HCT116 (cell line): ENCODE results near the gene BBX.

Experiments
- CEBPB ChIP-seq: IDR thresholded peaks from 2 replicates; pipeline ENCODE4 v1.6.1; 2012; ENCODE audit warnings: low read depth
- EGR1 ChIP-seq: IDR thresholded peaks from 2 replicates; pipeline ENCODE4 v1.6.1; 2012; ENCODE audit warnings: low read depth
- EZH2 ChIP-seq: fragments of 200-600 bp; sonication (generic); IDR thresholded peaks from 2 replicates; pipeline ENCODE4 v1.6.1; 2017; ENCODE audit warnings: antibody characterized with exemption, mixed run types
- EZH2phosphoT487 ChIP-seq: fragments of 200-600 bp; IDR thresholded peaks from 2 replicates; pipeline ENCODE4 v1.6.1; 2018; ENCODE audit warnings: antibody characterized with exemption, borderline replicate concordance
- JUND ChIP-seq: IDR thresholded peaks from 2 replicates; pipeline ENCODE4 v1.6.1; 2012
- MAX ChIP-seq: IDR thresholded peaks from 2 replicates; pipeline ENCODE4 v1.6.1; 2012
- POLR2A ChIP-seq: IDR thresholded peaks from 2 replicates; pipeline ENCODE4 v1.7.0; 2011; ENCODE audit warnings: borderline replicate concordance; ENCODE audit not compliant: insufficient read depth, insufficient read length; ENCODE audit errors: extremely low read depth
- POLR2AphosphoS5 ChIP-seq: IDR thresholded peaks from 2 replicates; pipeline ENCODE4 v1.6.1; 2011; ENCODE audit warnings: mild to moderate bottlenecking, low read depth, low read length, moderate library complexity
- SIN3A ChIP-seq: IDR thresholded peaks from 2 replicates; pipeline ENCODE4 v1.6.1; 2012; ENCODE audit warnings: low read depth
- SRF ChIP-seq: IDR thresholded peaks from 2 replicates; pipeline ENCODE4 v1.6.1; 2012; ENCODE audit warnings: low read depth
- TF ChIP-seq, protein P1 (sequence below), 3 experiments: fragments of 200-600 bp in 1 of 3; sonication (generic) in 1 of 3; IDR thresholded peaks in 2 of 3; conservative IDR thresholded peaks in 1 of 3; 2 replicates each; pipeline ENCODE4 v1.5.1; 2012 to 2017; ENCODE audit warnings: low read depth in 2 of 3, low read length in 2 of 3, antibody characterized with exemption in 1 of 3, borderline replicate concordance in 1 of 3, control low read depth in 1 of 3, mild to moderate bottlenecking in 1 of 3, mixed read lengths in 1 of 3, mixed run types in 1 of 3, moderate library complexity in 1 of 3; ENCODE audit not compliant: insufficient read depth in 1 of 3
- TF ChIP-seq, protein P2 (sequence below): IDR thresholded peaks from 2 replicates; pipeline ENCODE4 v1.6.1; 2012; ENCODE audit warnings: low read depth
- TF ChIP-seq, protein P3 (sequence below): IDR thresholded peaks from 2 replicates; pipeline ENCODE4 v1.6.1; 2012

GRCh38 chr3:107634099-107634489 is 111.3 kb downstream of the BBX start:
- TF ChIP-seq SRF = no peak
- TF ChIP-seq, protein P1, sequence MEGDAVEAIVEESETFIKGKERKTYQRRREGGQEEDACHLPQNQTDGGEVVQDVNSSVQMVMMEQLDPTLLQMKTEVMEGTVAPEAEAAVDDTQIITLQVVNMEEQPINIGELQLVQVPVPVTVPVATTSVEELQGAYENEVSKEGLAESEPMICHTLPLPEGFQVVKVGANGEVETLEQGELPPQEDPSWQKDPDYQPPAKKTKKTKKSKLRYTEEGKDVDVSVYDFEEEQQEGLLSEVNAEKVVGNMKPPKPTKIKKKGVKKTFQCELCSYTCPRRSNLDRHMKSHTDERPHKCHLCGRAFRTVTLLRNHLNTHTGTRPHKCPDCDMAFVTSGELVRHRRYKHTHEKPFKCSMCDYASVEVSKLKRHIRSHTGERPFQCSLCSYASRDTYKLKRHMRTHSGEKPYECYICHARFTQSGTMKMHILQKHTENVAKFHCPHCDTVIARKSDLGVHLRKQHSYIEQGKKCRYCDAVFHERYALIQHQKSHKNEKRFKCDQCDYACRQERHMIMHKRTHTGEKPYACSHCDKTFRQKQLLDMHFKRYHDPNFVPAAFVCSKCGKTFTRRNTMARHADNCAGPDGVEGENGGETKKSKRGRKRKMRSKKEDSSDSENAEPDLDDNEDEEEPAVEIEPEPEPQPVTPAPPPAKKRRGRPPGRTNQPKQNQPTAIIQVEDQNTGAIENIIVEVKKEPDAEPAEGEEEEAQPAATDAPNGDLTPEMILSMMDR (IDR thresholded peaks at IDR 0.05 in 2 of 3, conservative IDR thresholded peaks at IDR 0.05 in 1 of 3; ENCODE audit: borderline replicate concordance in 1 of 3, insufficient read depth in 1 of 3, low read depth in 2 of 3, low read length in 2 of 3) = no peak
- TF ChIP-seq EZH2phosphoT487 = no peak
- TF ChIP-seq CEBPB = no peak
- no peak for TF ChIP-seq POLR2AphosphoS5
- no peak for TF ChIP-seq POLR2A
- TF ChIP-seq SIN3A = no peak
- TF ChIP-seq JUND = no peak
- TF ChIP-seq, protein P2, sequence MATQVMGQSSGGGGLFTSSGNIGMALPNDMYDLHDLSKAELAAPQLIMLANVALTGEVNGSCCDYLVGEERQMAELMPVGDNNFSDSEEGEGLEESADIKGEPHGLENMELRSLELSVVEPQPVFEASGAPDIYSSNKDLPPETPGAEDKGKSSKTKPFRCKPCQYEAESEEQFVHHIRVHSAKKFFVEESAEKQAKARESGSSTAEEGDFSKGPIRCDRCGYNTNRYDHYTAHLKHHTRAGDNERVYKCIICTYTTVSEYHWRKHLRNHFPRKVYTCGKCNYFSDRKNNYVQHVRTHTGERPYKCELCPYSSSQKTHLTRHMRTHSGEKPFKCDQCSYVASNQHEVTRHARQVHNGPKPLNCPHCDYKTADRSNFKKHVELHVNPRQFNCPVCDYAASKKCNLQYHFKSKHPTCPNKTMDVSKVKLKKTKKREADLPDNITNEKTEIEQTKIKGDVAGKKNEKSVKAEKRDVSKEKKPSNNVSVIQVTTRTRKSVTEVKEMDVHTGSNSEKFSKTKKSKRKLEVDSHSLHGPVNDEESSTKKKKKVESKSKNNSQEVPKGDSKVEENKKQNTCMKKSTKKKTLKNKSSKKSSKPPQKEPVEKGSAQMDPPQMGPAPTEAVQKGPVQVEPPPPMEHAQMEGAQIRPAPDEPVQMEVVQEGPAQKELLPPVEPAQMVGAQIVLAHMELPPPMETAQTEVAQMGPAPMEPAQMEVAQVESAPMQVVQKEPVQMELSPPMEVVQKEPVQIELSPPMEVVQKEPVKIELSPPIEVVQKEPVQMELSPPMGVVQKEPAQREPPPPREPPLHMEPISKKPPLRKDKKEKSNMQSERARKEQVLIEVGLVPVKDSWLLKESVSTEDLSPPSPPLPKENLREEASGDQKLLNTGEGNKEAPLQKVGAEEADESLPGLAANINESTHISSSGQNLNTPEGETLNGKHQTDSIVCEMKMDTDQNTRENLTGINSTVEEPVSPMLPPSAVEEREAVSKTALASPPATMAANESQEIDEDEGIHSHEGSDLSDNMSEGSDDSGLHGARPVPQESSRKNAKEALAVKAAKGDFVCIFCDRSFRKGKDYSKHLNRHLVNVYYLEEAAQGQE = no peak
- TF ChIP-seq EGR1 = no peak
- TF ChIP-seq EZH2 = no peak
- TF ChIP-seq, protein P3, sequence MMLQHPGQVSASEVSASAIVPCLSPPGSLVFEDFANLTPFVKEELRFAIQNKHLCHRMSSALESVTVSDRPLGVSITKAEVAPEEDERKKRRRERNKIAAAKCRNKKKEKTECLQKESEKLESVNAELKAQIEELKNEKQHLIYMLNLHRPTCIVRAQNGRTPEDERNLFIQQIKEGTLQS = no peak
- no peak for TF ChIP-seq MAX
